K562 (cell line): Measurements from ENCODE around the gene NFIC. TPM values are rescaled to one million over a fixed set of nuclear protein-coding genes. Genes with fewer than 3 reads are reported as not detected.
"Not testable (repeated sequence)": the region's sequence is repeated elsewhere in the genome, so short reads cannot be mapped to it uniquely, and the experiment has no call there.

ENCODE experiments used
- ATAC-seq: fragments of 200-7000 bp; cut with Tn5 transposase; 3 replicates; pipeline ENCODE4 v1.9.1; 2020; ENCODE audit warnings: moderate library complexity
- BruUV-seq: library from RNA; stranded (reverse); fragments of 400-500 nt; replicated peaks from 2 replicates; lab custom pipeline; 2021; lab: Mats Ljungman, UMichigan
- CTCF ChIA-PET: fragments of 300-600 bp; formaldehyde crosslinking; extraction: SDS; loops from one replicate; lab custom pipeline; 2021; ENCODE audit warnings: low intra/inter-chr PET ratio; lab: Yijun Ruan, JAX
- POLR2A ChIA-PET: fragments of 300-600, 350-650 bp; sonication (Branson Sonifier 250); formaldehyde crosslinking; extraction: SDS; loops from one replicate; lab custom pipeline; 2021; ENCODE audit warnings: antibody characterized with exemption, inconsistent platforms; lab: Yijun Ruan, JAX
- DNase-seq, 4 experiments: peaks; one replicate each; pipeline versions ENCODE4 v3.0.0 to v3.0.0-alpha.2; 2011 to 2018; ENCODE audit warnings: low spot score in 3 of 4, mixed read lengths in 3 of 4; ENCODE audit errors: extremely low read depth in 1 of 4
- FAIRE-seq: peaks from 2 replicates; lab custom pipeline; 2011; peaks lifted over from hg19 to GRCh38; lab: Jason Lieb, UNC
- H2AFZ ChIP-seq: 2 replicates; pipeline ENCODE4 v1.6.0; 2011; ENCODE audit warnings: low read depth, low read length, control low read depth, inconsistent platforms
- H3K27ac ChIP-seq: fragments of 200-600 bp; 3 replicates; pipeline ENCODE4 v1.8.0; 2011; ENCODE audit warnings: low read depth, mild to moderate bottlenecking, control low read depth, inconsistent platforms, low read length, moderate library complexity, mixed read lengths; ENCODE audit errors: extremely low read depth
- H3K27me3 ChIP-seq, 2 experiments: fragments of 300-600 bp in 1 of 2; 2 replicates in 1 of 2; 3 replicates in 1 of 2; pipeline versions ENCODE4 v1.6.0 to v1.8.0; 2011; ENCODE audit warnings: inconsistent platforms in 2 of 2, low read length in 2 of 2, mild to moderate bottlenecking in 1 of 2, mixed read lengths in 1 of 2, moderate library complexity in 1 of 2; ENCODE audit not compliant: control insufficient read depth in 2 of 2, insufficient read depth in 2 of 2
- H3K36me3 ChIP-seq: fragments of 300-600 bp; 3 replicates; pipeline ENCODE4 v1.8.0; 2011; ENCODE audit warnings: mild to moderate bottlenecking, low read length, inconsistent platforms; ENCODE audit not compliant: control insufficient read depth, insufficient read depth
- H3K4me1 ChIP-seq, 2 experiments: fragments of 200-600 bp in 1 of 2; replicated peaks in 1 of 2; 2 replicates in 1 of 2; 3 replicates in 1 of 2; pipeline versions ENCODE4 v1.5.1 to v1.8.0; 2011; ENCODE audit warnings: inconsistent platforms in 2 of 2, low read length in 2 of 2, mild to moderate bottlenecking in 1 of 2, mixed read lengths in 1 of 2, moderate library complexity in 1 of 2; ENCODE audit not compliant: control insufficient read depth in 2 of 2, insufficient read depth in 2 of 2
- H3K4me2 ChIP-seq: 2 replicates; pipeline ENCODE4 v1.6.1; 2011; ENCODE audit warnings: low read length, control low read depth, inconsistent platforms, mixed read lengths; ENCODE audit not compliant: insufficient read depth
- H3K4me3 ChIP-seq: fragments of 200-600 bp; sonication (generic), shearing (Covaris generic); 2 replicates; pipeline ENCODE4 v1.5.1; 2016; ENCODE audit warnings: control low read depth, inconsistent platforms
- H3K79me2 ChIP-seq: fragments of 200-600 bp; 3 replicates; pipeline ENCODE4 v1.8.0; 2011; ENCODE audit warnings: low read length, inconsistent platforms; ENCODE audit not compliant: control insufficient read depth, insufficient read depth
- H3K9ac ChIP-seq, 2 experiments: 2 replicates each; pipeline versions ENCODE4 v1.6.0 to v1.6.1; 2011; ENCODE audit warnings: low read depth in 2 of 2, low read length in 2 of 2, control low read depth in 1 of 2, inconsistent platforms in 1 of 2, mild to moderate bottlenecking in 1 of 2, mixed read lengths in 1 of 2; ENCODE audit not compliant: insufficient read depth in 1 of 2
- H3K9me1 ChIP-seq: one replicate; pipeline ENCODE4 v1.6.0; 2011; ENCODE audit warnings: inconsistent platforms, mild to moderate bottlenecking, low read length, moderate library complexity; ENCODE audit not compliant: control insufficient read depth, insufficient read depth
- H3K9me3 ChIP-seq: replicated peaks from 2 replicates; pipeline ENCODE4 v1.5.1; 2011; ENCODE audit warnings: low read depth, low read length, inconsistent platforms; ENCODE audit not compliant: control insufficient read depth, insufficient read depth
- H4K20me1 ChIP-seq: replicated peaks from 2 replicates; pipeline ENCODE4 v1.6.1; 2011; ENCODE audit warnings: low read length, inconsistent platforms, mixed read lengths; ENCODE audit not compliant: control insufficient read depth, insufficient read depth
- BCOR ChIP-seq: fragments of 450-650 bp; IDR thresholded peaks from 2 replicates; pipeline ENCODE4 v1.6.1; 2016
- ESRRA ChIP-seq: fragments of 450-650 bp; IDR thresholded peaks from 2 replicates; pipeline ENCODE4 v1.6.1; 2014; ENCODE audit warnings: low read depth, mild to moderate bottlenecking, moderate library complexity, borderline replicate concordance
- L3MBTL2 ChIP-seq: fragments of 450-650 bp; IDR thresholded peaks from 2 replicates; pipeline ENCODE4 v1.6.1; 2016; ENCODE audit warnings: mild to moderate bottlenecking, moderate library complexity
- PHF8 ChIP-seq: fragments of 200-600 bp; sonication (generic); IDR thresholded peaks from 2 replicates; pipeline ENCODE4 v1.6.1; 2012; ENCODE audit warnings: mixed run types, mild to moderate bottlenecking, inconsistent platforms, low read length, moderate library complexity, borderline replicate concordance
- RBM25 ChIP-seq: fragments of 200-400 bp; formaldehyde crosslinking; IDR thresholded peaks from 2 replicates; pipeline ENCODE4 v1.6.1; 2018; ENCODE audit warnings: low read length, low read depth, moderate library complexity; ENCODE audit not compliant: severe bottlenecking
- SMARCA5 ChIP-seq: fragments of 450-650 bp; IDR thresholded peaks from 2 replicates; pipeline ENCODE4 v1.6.1; 2016
- ZNF146 ChIP-seq: IDR thresholded peaks from one replicate; pipeline ENCODE4 v1.6.1; 2018; ENCODE audit warnings: missing compliant biosample characterization; ENCODE audit not compliant: unreplicated experiment
- WGBS: fragments of 100-300 bp; shearing (Covaris generic); methylation state at CpG from one replicate; pipeline ENCODE4 v1.1.6; 2016; ENCODE audit warnings: low coverage, mixed read lengths; ENCODE audit not compliant: insufficient coverage; ENCODE audit errors: missing lambda C conversion rate; 5-methylcytosine and 5-hydroxymethylcytosine counted together
- in situ Hi-C: fragments of 300-500 bp; cut with MboI; formaldehyde crosslinking; loops from 4 replicates; pipeline ENCODE4 v1.15.0; 2018; ENCODE audit warnings: inconsistent platforms, mixed read lengths
- intact Hi-C: fragments of 100-400 bp; cut with micrococcal nuclease; formaldehyde crosslinking; loops from 2 replicates; pipeline ENCODE4 v1.14.2; 2022
- polyA plus RNA-seq, 8 experiments: library from polyadenylated mRNA; depleted of rRNA in 4 of 8; stranded (reverse) in 5 of 8; unstranded in 3 of 8; fragments of >200 nt; fragmentation: Nextera tagmentation in 2 of 8; fragmentation: Illumina TruSeq in 1 of 8; extraction: Ambion mirVana in 2 of 8; extraction: Trizol in 1 of 8; gene quantifications; 2 replicates each; pipeline versions ENCODE4 v1.2.1 to v1.2.3, GENCODE V29; 2011 to 2014; ENCODE audit warnings: inconsistent platforms in 1 of 8, missing spikeins in 1 of 8
- total RNA-seq, 7 experiments: library from RNA; depleted of rRNA in 6 of 7; stranded (reverse); fragments of >200 nt in 6 of 7; fragmentation: Illumina TruSeq in 2 of 7; extraction: Trizol in 2 of 7; gene quantifications; 2 replicates each; pipeline versions ENCODE4 v1.2.1 to v1.2.3, GENCODE V29; 2011 to 2021; ENCODE audit warnings: low replicate concordance in 1 of 7

The NFIC gene
- total and polyA plus RNA-seq, 9 of the 15 experiments (the other 6 are each of a cell fraction or from before 2014, with no cell fraction given) = 0.71 to 62.1 (median 6.9) TPM

- H4K20me1 ChIP-seq = peaks cover 20% of the 10 kb centered on the region
- DNase-seq, H3K9me3 ChIP-seq, H3K27me3 ChIP-seq, H3K27ac ChIP-seq, H3K4me2 ChIP-seq, H3K9me1 ChIP-seq, FAIRE-seq, H3K9ac ChIP-seq, H2AFZ ChIP-seq, BruUV-seq, ATAC-seq, H3K4me3 ChIP-seq: not testable (repeated sequence)
- POLR2A ChIA-PET = interaction anchor here (1.3 kb wide), 1 partner anchor 8 kb away, joined by 4 read pairs; no protein-coding TSS in a partner anchor
- peaks cover 21% of the 10 kb centered on the region for H3K79me2 ChIP-seq
- peaks cover under 1 to 36% of the 10 kb centered on the region in 2 experiments for H3K4me1 ChIP-seq
- intact Hi-C loops = loop anchor here (5.0 kb wide), 1 partner anchor 73 kb away; no protein-coding TSS in a partner anchor
- WGBS = 96% methylated on average over 5 of the region's 5 CpGs
- peaks cover 60% of the 10 kb centered on the region for H3K36me3 ChIP-seq
- in situ Hi-C loops = loop anchor here (5.0 kb wide), 1 partner anchor 88 kb away; no protein-coding TSS in a partner anchor
- CTCF ChIA-PET = interaction anchor here (3.7 kb wide), 1 partner anchor 103 kb away, joined by 34 read pairs; no protein-coding TSS in a partner anchor
Observed at GRCh38 chr19:3430366-3430680, 63.9 kb downstream of the NFIC start.

DNA sequence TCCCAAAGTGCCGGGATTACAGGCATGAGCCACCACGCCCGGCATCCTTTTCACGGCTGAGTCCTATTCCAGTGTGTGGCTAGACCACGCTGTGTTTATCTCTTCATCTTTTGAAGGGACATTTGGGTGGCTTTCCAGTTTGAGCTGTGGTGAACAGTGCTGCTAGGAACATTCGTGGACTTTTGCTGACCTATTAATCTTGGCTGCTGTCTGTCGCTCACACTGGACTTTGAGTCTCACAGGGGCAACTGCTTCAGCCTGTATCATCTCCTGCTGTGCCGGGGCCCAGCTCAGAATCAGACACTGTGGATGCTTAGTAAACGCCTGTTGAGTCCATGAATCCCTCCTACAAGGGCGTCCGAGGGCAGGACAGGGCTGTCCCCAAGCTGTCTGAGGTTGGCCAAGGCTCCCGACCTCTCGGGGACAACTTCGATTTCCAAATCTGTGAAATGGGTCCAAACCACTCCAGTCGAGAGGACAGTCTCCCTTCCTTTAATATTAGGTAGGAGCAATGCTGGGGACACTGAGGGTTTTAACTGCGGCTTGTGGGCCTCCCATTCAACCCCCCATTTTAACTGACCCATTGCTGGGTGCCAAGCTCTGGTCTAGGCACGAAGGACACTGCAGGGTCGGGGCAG lies 65.5 kb downstream of the NFIC start:
- Histone ChIP-seq H3K27ac (no peak overlapping the region), H3K27me3 (no peaks in the 10 kb centered on the region), H3K4me2 (no peak overlapping the region), H3K9me3 (no peaks in the 10 kb centered on the region), H3K36me3 (peaks cover 66% of the 10 kb centered on the region), H3K9ac (no peak overlapping the region), H3K4me1 (peaks cover 4 to 34% of the 10 kb centered on the region in 2 experiments), H4K20me1 (peaks cover 20% of the 10 kb centered on the region), H3K4me3 (no peak overlapping the region), H2AFZ (no peak overlapping the region), H3K79me2 (peaks cover 28% of the 10 kb centered on the region), H3K9me1 (no peaks in the 10 kb centered on the region)
- no peak for FAIRE-seq
- DNase-seq = no peak
- ChIA-PET POLR2A (no interaction called here), CTCF (no interaction called here)
- TF ChIP-seq L3MBTL2 = no peak
- peak; percentile 48 for TF ChIP-seq ZNF146 (CRISPR knock-in tag)
- peak; percentile 43 for TF ChIP-seq RBM25
- TF ChIP-seq BCOR = peak; percentile 38; the same call in 1 of the 2 replicates
- peak; percentile 84 for TF ChIP-seq ESRRA
- TF ChIP-seq SMARCA5 = no peak
- no peak for TF ChIP-seq PHF8
- no peak for ATAC-seq
- 84% methylated on average over 18 of the region's 18 CpGs for WGBS
- intact Hi-C loops = loop anchor here (5.0 kb wide), 1 partner anchor 75 kb away; no protein-coding TSS in a partner anchor
- in situ Hi-C loops = loop anchor here (5.0 kb wide), 1 partner anchor 90 kb away; no protein-coding TSS in a partner anchor
- no TSS peak for BruUV-seq
